Thoracic aorta (tissue), 2 donors: ENCODE measurements around the gene ZNF440. TPM values are rescaled to one million over a fixed set of nuclear protein-coding genes. Genes with fewer than 3 reads are reported as not detected.
A peak's percentile ranks its signal among the peaks of the same experiment; 100 is the strongest.
"Not testable (repeated sequence)": the region's sequence is repeated elsewhere in the genome, so short reads cannot be mapped to it uniquely, and the experiment has no call there.

Experiments
- ATAC-seq: fragments of 150-250 bp; one replicate; pipeline ENCODE4 v1.8.0; 2017; ENCODE audit warnings: low read depth; ENCODE audit not compliant: insufficient number of reproducible peaks, low FRiP score
- DNase-seq: peaks from one replicate; pipeline ENCODE4 v3.0.0-alpha.2; 2020; ENCODE audit warnings: low spot score
- H3K27ac ChIP-seq, 2 donors: fragments of 200-600 bp; sonication (generic); 1 replicate in 1 of 2; 2 replicates in 1 of 2; pipeline ENCODE4 v1.5.1; 2016; ENCODE audit warnings: mild to moderate bottlenecking in 2 of 2, moderate library complexity in 2 of 2
- H3K27me3 ChIP-seq: fragments of 200-600 bp; sonication (generic); replicated peaks from 2 replicates; pipeline ENCODE4 v1.6.0; 2016; ENCODE audit warnings: mild to moderate bottlenecking; ENCODE audit not compliant: insufficient read depth
- H3K36me3 ChIP-seq: fragments of 200-600 bp; sonication (generic); one replicate; pipeline ENCODE4 v1.5.1; 2016
- H3K4me1 ChIP-seq, 2 donors: fragments of 200-600 bp; sonication (generic); 1 replicate in 1 of 2; 2 replicates in 1 of 2; pipeline versions ENCODE4 v1.5.1 to v1.6.0; 2016; ENCODE audit warnings: low read depth in 2 of 2, mild to moderate bottlenecking in 1 of 2; ENCODE audit not compliant: control insufficient read depth in 1 of 2
- H3K4me3 ChIP-seq: fragments of 200-600 bp; sonication (generic); 2 replicates; pipeline ENCODE4 v1.5.1; 2016; ENCODE audit warnings: mild to moderate bottlenecking
- H3K9me3 ChIP-seq: fragments of 200-600 bp; sonication (generic); 2 replicates; pipeline ENCODE4 v1.5.1; 2016
- total RNA-seq, 2 donors: library from RNA; depleted of rRNA; stranded (reverse); fragments of >200 nt; gene quantifications; one replicate each; pipeline versions ENCODE4 v1.1.0 to v1.2.3, GENCODE V29; 2016
- TF ChIP-seq, protein P1 (sequence below): fragments of 200-600 bp; sonication (generic); IDR thresholded peaks from one replicate; pipeline ENCODE4 v1.5.1; 2019; ENCODE audit warnings: antibody characterized with exemption

The ZNF440 gene
- total RNA-seq, 2 donors from 2014 or later, result 7.3 to 23.5 TPM

DNA sequence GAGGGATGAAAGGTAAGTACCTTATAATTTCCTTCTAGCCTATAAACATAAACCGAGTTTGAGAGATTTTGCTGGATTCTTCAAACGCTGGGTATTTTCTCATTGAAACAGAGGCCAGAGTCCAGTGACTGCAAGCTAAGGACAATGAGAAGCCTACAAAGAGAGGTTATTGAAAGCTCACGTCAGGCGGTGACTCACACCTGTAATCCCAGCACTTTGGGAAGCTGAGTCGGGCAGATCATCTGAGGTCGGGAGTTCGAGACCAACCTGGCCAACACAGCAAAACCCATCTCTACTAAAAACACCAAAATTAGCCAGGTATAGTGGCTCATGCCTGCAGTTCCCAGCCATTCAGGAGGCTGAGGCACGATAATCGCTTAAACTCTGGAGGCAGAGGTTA, 58.6 kb downstream of the ZNF440 start:
- H3K27ac ChIP-seq, result no peak overlapping the region
- no peak for ATAC-seq
- H3K27me3 ChIP-seq, result no peaks in the 10 kb centered on the region
- no peaks in the 10 kb centered on the region for H3K4me1 ChIP-seq
- H3K36me3 ChIP-seq, result peaks cover 15% of the 10 kb centered on the region
- peaks cover 38% of the 10 kb centered on the region for H3K9me3 ChIP-seq
- TF ChIP-seq, protein P1, sequence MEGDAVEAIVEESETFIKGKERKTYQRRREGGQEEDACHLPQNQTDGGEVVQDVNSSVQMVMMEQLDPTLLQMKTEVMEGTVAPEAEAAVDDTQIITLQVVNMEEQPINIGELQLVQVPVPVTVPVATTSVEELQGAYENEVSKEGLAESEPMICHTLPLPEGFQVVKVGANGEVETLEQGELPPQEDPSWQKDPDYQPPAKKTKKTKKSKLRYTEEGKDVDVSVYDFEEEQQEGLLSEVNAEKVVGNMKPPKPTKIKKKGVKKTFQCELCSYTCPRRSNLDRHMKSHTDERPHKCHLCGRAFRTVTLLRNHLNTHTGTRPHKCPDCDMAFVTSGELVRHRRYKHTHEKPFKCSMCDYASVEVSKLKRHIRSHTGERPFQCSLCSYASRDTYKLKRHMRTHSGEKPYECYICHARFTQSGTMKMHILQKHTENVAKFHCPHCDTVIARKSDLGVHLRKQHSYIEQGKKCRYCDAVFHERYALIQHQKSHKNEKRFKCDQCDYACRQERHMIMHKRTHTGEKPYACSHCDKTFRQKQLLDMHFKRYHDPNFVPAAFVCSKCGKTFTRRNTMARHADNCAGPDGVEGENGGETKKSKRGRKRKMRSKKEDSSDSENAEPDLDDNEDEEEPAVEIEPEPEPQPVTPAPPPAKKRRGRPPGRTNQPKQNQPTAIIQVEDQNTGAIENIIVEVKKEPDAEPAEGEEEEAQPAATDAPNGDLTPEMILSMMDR, result no peak
- H3K4me3 ChIP-seq, result no peak overlapping the region
- no peak for DNase-seq

DNA sequence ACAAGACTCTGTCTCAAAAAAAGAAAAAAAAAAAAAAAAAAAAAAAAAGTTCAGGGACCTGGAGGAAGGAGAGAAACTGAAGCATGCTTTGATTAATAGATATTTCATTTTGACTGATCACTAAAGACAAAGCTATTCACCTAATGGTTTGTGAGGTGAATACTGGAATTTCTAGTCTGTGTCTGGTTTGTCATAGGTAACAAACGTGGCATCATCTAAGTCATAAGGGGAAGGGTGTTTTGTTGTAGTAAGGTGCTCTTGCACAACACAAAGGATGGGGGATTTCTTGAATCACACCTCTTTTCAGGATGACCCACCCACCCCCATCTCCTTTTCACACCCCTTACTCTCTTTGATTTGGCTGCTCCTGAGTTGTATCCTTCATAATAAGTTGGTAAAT, 59.7 kb downstream of the ZNF440 start:
- H3K27ac ChIP-seq, result no peak overlapping the region
- H3K27me3 ChIP-seq, result no peaks in the 10 kb centered on the region
- H3K9me3 ChIP-seq, result peaks cover 27% of the 10 kb centered on the region
- H3K4me1 ChIP-seq, result no peaks in the 10 kb centered on the region
- H3K36me3 ChIP-seq, result peaks cover 4% of the 10 kb centered on the region
- DNase-seq (no peak), ATAC-seq (no peak)
- H3K4me3 ChIP-seq, result no peak overlapping the region
- TF ChIP-seq, protein P1, result no peak

DNA sequence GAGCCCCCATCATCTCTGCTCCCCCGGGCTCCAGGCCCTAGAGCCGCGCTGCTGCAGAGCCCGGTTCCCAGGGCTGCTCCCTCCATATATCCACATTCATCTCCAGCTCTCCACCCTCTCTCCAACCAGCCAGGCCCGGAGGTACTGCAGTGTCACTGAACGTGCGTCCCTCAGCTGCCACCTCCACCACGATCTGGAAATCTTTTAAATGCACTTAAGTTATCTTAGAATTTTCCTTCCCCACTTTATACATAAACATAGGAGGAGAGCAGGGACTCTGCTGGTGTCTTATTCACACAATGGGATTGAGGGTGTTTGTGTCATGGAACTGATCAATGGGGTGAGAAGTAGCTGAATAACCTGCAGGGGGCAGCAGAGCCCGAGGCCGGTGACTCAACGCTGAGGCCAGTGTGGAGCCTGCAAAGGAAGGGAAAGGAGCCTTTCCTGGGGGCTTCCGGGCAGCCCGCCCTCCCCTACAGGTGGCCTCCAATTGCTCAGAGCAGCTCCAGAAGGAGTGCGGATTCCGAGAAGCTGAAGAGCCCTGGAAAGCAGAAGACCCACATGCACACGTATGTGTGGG, 65.7 kb downstream of the ZNF440 start:
- not testable (repeated sequence) for H3K4me3 ChIP-seq, DNase-seq, H3K9me3 ChIP-seq, H3K27me3 ChIP-seq, H3K4me1 ChIP-seq, H3K27ac ChIP-seq, ATAC-seq, H3K36me3 ChIP-seq

DNA sequence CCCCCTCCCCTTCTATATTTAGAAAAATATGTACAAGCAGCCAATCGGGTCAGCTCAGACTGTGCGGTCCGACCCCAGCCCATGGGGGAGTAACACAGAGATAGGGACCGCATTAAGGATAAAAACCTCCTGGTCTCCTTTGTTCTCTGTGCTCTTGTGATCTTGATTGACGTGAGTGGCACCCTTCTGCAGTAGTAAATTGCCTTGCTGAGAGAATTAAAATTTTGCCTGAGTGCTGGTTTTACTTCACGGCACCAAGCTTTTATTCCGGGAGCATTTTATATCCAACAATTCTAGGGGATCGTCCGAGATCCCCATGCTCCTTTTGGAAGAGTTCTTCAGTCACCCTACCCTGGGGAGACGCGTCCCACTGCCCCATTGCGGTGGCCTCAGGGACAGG, 66.5 kb downstream of the ZNF440 start:
- no peaks in the 10 kb centered on the region for H3K9me3 ChIP-seq
- no peaks in the 10 kb centered on the region for H3K4me1 ChIP-seq
- ATAC-seq, result no peak
- H3K4me3 ChIP-seq, result no peak overlapping the region
- no peak for DNase-seq
- TF ChIP-seq, protein P1, result no peak
- H3K27ac ChIP-seq, result no peak overlapping the region
- H3K36me3 ChIP-seq, result no peaks in the 10 kb centered on the region
- no peaks in the 10 kb centered on the region for H3K27me3 ChIP-seq

DNA sequence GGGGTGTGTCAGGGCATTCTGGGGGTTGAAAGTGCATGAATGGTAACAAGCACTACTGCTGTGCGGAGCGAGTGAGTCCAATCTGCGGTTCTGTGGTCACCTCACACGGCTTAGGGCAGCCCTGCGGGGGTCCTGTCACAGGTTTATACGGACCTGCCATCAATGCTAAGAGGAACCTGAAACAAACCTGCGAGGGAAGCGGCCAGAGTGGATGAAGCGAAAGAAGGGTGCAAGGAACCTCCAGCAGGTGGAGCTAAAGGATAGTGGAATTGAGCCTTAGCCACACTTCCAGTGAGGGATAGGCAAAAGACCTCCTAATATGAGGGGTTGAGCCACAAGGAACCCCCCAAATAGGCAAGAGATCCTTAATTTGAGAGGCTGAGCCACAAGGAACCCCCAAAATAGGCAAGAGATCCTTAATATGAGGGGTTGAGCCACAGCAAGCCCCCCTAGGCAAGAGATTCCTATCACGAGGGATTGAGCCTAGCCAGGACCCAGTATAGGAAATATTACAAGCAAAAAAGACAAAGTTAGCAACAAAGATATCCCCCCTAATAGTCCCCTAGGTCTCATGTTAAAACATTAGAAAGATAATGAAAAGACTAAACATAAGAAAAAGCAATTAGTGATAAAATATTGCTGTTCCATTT, 67.2 kb downstream of the ZNF440 start:
- ATAC-seq, result no peak
- DNase-seq, result no peak
- Histone ChIP-seq H3K27me3 (no peaks in the 10 kb centered on the region), H3K4me1 (no peaks in the 10 kb centered on the region), H3K36me3 (no peaks in the 10 kb centered on the region), H3K4me3 (no peak overlapping the region), H3K27ac (no peak overlapping the region), H3K9me3 (no peaks in the 10 kb centered on the region)
- TF ChIP-seq, protein P1, result peak; percentile 41
